ENCODE data around the gene STAT5B. TPM values are rescaled to one million over a fixed set of nuclear protein-coding genes. Genes with fewer than 3 reads are reported as not detected.

The STAT5B gene
- polyA plus RNA-seq, 1 donor (not counting 4 experiments of a cell fraction or from before 2014, with no cell fraction given): 16.1 TPM

DNA sequence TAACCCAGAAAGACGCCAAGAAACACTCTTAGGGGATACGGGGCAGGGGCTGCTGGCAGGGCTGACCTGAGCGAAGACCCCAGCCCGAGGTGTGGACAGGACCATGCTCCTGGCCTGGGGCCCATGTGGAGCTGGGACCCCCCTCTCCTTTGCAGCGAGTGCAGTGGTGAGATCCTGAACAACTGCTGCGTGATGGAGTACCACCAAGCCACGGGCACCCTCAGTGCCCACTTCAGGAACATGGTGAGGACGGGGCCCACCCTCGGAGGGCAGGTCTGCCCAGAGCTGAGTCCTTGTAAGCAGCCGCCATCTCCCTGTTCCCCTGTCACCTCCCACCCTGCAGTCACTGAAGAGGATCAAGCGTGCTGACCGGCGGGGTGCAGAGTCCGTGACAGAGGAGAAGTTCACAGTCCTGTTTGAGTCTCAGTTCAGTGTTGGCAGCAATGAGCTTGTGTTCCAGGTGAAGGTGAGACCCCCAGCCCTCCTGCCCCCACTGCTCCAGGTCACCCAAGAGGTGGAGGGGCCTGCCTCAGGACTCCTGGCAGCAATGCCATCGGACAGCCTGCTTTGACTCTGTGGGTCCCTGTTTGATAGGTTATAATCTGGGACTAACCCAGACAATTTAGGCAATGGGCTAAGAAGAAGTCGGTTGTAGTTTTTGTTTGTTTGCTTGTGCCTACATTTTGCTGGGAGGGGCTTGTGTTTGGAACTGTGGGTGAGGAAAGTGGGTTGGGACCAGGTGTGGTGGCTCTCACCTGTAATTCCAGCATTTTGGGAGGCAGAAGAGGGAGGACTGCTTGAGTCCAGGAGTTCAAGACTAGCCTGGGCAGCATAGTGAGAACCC lies 28.2 kb upstream of the STAT5B start:
- Histone ChIP-seq H2AFZ (ENCODE audit: control insufficient read depth, low read length) (no peak overlapping the region), H3K36me3 (ENCODE audit: control insufficient read depth in 2 of 2, extremely low read depth in 1 of 2, insufficient read depth in 2 of 2, low read length in 2 of 2) (no peaks in the 10 kb centered on the region), H3K9ac (ENCODE audit: control insufficient read depth, extremely low read depth, insufficient read depth, low read length) (no peak overlapping the region), H3K4me3 (ENCODE audit: control insufficient read depth in 2 of 3, extremely low read depth in 1 of 3, insufficient read depth in 2 of 3, low read depth in 1 of 3, low read length in 3 of 3) (no peak overlapping the region), H3K27ac (ENCODE audit: control insufficient read depth, insufficient read depth, low read length) (no peak overlapping the region), H3K79me2 (ENCODE audit: control insufficient read depth, insufficient read depth, low read length) (no peaks in the 10 kb centered on the region), H3K9me1 (ENCODE audit: control insufficient read depth, extremely low read depth, insufficient read depth, low read length) (no peaks in the 10 kb centered on the region), H3K27me3 (ENCODE audit: control insufficient read depth, extremely low read depth, insufficient read depth, low read length) (peaks cover 7% of the 10 kb centered on the region), H3K4me1 (ENCODE audit: control insufficient read depth, extremely low read depth, insufficient read depth, low read length) (no peaks in the 10 kb centered on the region), H3K4me2 (ENCODE audit: control insufficient read depth, extremely low read depth, insufficient read depth, low read depth, low read length) (no peak overlapping the region), H3K9me3 (ENCODE audit: control insufficient read depth, low read depth, low read length) (no peaks in the 10 kb centered on the region), H4K20me1 (ENCODE audit: control insufficient read depth, extremely low read depth, insufficient read depth, low read length) (no peaks in the 10 kb centered on the region)
- DNase-seq (ENCODE audit: low read depth, low spot score) (no peak), FAIRE-seq (no peak)
- dilution Hi-C loops (cut with MboI; ENCODE audit: extremely low pct_ligation_motif_present, low sequenced_read_pairs): loop anchor here (25.0 kb wide), 1 partner anchor 208 kb away; no protein-coding TSS in a partner anchor
- TF ChIP-seq EZH2 (IDR thresholded peaks at IDR 0.05; ENCODE audit: low read length): no peak
- TF ChIP-seq, protein P1, sequence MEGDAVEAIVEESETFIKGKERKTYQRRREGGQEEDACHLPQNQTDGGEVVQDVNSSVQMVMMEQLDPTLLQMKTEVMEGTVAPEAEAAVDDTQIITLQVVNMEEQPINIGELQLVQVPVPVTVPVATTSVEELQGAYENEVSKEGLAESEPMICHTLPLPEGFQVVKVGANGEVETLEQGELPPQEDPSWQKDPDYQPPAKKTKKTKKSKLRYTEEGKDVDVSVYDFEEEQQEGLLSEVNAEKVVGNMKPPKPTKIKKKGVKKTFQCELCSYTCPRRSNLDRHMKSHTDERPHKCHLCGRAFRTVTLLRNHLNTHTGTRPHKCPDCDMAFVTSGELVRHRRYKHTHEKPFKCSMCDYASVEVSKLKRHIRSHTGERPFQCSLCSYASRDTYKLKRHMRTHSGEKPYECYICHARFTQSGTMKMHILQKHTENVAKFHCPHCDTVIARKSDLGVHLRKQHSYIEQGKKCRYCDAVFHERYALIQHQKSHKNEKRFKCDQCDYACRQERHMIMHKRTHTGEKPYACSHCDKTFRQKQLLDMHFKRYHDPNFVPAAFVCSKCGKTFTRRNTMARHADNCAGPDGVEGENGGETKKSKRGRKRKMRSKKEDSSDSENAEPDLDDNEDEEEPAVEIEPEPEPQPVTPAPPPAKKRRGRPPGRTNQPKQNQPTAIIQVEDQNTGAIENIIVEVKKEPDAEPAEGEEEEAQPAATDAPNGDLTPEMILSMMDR (optimal IDR thresholded peaks at IDR 0.05 in 1 of 3, IDR thresholded peaks at IDR 0.05 in 1 of 3, conservative IDR thresholded peaks at IDR 0.05 in 1 of 3; ENCODE audit: extremely low read depth in 1 of 3, insufficient read depth in 2 of 3, low read length in 3 of 3): no peak

DNA sequence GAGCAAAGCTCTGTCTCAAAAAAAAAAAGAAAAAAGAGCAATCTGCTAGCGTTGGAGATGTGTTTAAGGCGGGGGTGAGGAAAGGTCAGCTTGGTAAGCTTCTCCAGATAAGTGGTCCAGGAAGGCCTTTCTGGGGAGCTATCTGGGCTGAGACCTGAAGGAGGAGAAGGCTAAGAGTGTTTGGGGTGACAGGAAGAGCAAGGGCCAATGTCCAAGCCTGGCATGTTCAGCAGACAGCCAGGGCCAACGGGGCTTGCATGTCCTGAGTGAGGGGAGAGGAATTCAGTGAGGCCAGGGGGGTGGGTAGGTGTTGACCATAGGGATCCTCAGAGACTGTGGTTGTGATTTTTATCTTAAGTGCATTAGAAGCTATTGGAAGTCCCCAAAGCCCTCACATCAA lies 27.5 kb upstream of the STAT5B start:
- Histone ChIP-seq H3K9me3 (ENCODE audit: control insufficient read depth, low read depth, low read length) (no peaks in the 10 kb centered on the region), H3K79me2 (ENCODE audit: control insufficient read depth, insufficient read depth, low read length) (no peaks in the 10 kb centered on the region), H3K4me1 (ENCODE audit: control insufficient read depth, extremely low read depth, insufficient read depth, low read length) (no peaks in the 10 kb centered on the region), H4K20me1 (ENCODE audit: control insufficient read depth, extremely low read depth, insufficient read depth, low read length) (no peaks in the 10 kb centered on the region), H3K9ac (ENCODE audit: control insufficient read depth, extremely low read depth, insufficient read depth, low read length) (no peak overlapping the region), H3K4me2 (ENCODE audit: control insufficient read depth, extremely low read depth, insufficient read depth, low read depth, low read length) (no peak overlapping the region), H3K27me3 (ENCODE audit: control insufficient read depth, extremely low read depth, insufficient read depth, low read length) (peaks cover 7% of the 10 kb centered on the region), H3K27ac (ENCODE audit: control insufficient read depth, insufficient read depth, low read length) (no peak overlapping the region), H2AFZ (ENCODE audit: control insufficient read depth, low read length) (no peak overlapping the region), H3K4me3 (ENCODE audit: control insufficient read depth in 2 of 3, extremely low read depth in 1 of 3, insufficient read depth in 2 of 3, low read depth in 1 of 3, low read length in 3 of 3) (no peak overlapping the region), H3K9me1 (ENCODE audit: control insufficient read depth, extremely low read depth, insufficient read depth, low read length) (no peaks in the 10 kb centered on the region), H3K36me3 (ENCODE audit: control insufficient read depth in 2 of 2, extremely low read depth in 1 of 2, insufficient read depth in 2 of 2, low read length in 2 of 2) (no peaks in the 10 kb centered on the region)
- dilution Hi-C loops (cut with MboI; ENCODE audit: extremely low pct_ligation_motif_present, low sequenced_read_pairs): loop anchor here (25.0 kb wide), 1 partner anchor 209 kb away; no protein-coding TSS in a partner anchor
- FAIRE-seq (no peak), DNase-seq (ENCODE audit: low read depth, low spot score) (no peak)
- TF ChIP-seq EZH2 (IDR thresholded peaks at IDR 0.05; ENCODE audit: low read length): no peak
- TF ChIP-seq, protein P1 (optimal IDR thresholded peaks at IDR 0.05 in 1 of 3, IDR thresholded peaks at IDR 0.05 in 1 of 3, conservative IDR thresholded peaks at IDR 0.05 in 1 of 3; ENCODE audit: extremely low read depth in 1 of 3, insufficient read depth in 2 of 3, low read length in 3 of 3): no peak

Measured in keratinocyte (primary cell).